Testis (tissue), 3 donors: ENCODE measurements around the gene COMMD7. TPM values are rescaled to one million over a fixed set of nuclear protein-coding genes. Genes with fewer than 3 reads are reported as not detected.

Experiments used
- DNase-seq: peaks from one replicate; pipeline ENCODE4 v3.0.0-alpha.2; 2019
- H3K27ac ChIP-seq, 2 donors: fragments of 200-600 bp; sonication (generic); one replicate each; pipeline ENCODE4 v1.5.1; 2019
- H3K27me3 ChIP-seq: fragments of 200-600 bp; sonication (generic); one replicate; pipeline ENCODE4 v1.5.1; 2019
- H3K36me3 ChIP-seq: fragments of 200-600 bp; sonication (generic); one replicate; pipeline ENCODE4 v1.5.1; 2017; ENCODE audit warnings: low read depth; ENCODE audit errors: missing control alignments
- H3K4me1 ChIP-seq: fragments of 200-600 bp; sonication (generic); one replicate; pipeline ENCODE4 v1.5.1; 2019
- H3K4me3 ChIP-seq, 2 donors: fragments of 200-600 bp; sonication (generic); one replicate each; pipeline ENCODE4 v1.5.1; 2017 to 2019
- H3K9me3 ChIP-seq: fragments of 200-600 bp; sonication (generic); one replicate; pipeline ENCODE4 v1.5.1; 2017
- POLR2A ChIP-seq: fragments of 450-650 bp; IDR thresholded peaks from one replicate; pipeline ENCODE4 v1.6.1; 2017; ENCODE audit warnings: antibody characterized with exemption, mild to moderate bottlenecking, moderate library complexity
- WGBS, 2 donors: methylation state at CpG; one replicate each; pipeline ENCODE4 v1.1.5; 2018; 5-methylcytosine and 5-hydroxymethylcytosine counted together
- intact Hi-C: fragments of 100-400 bp; cut with DNase I; formaldehyde crosslinking; loops from one replicate; pipeline ENCODE4 v1.15.1; 2023; ENCODE audit warnings: low total_unique reads
- polyA plus RNA-seq: library from polyadenylated mRNA; stranded (reverse); fragments of 350-450 nt; fragmentation: Illumina TruSeq; extraction: RNeasy Lipid Tissue Mini Kit (QIAGEN cat#74804); gene quantifications from one replicate; pipeline ENCODE4 v1.2.3, GENCODE V29; 2014; ENCODE audit warnings: low read depth, low replicate concordance; ENCODE audit not compliant: insufficient read depth
- total RNA-seq, 2 donors: library from RNA; depleted of rRNA; stranded (reverse); fragments of >200 nt; gene quantifications; one replicate each; pipeline ENCODE4 v1.2.3, GENCODE V29; 2016
- TF ChIP-seq, protein P1 (sequence below), 3 experiments: fragments of 450-650 bp in 2 of 3; fragments of 200-600 bp in 1 of 3; sonication (generic) in 1 of 3; IDR thresholded peaks; one replicate each; pipeline ENCODE4 v1.5.1; 2016 to 2019; ENCODE audit warnings: antibody characterized with exemption in 3 of 3, mild to moderate bottlenecking in 2 of 3, moderate library complexity in 1 of 3

The COMMD7 gene
- total and polyA plus RNA-seq, 3 donors from 2014 or later, result 18.0 to 26.0 (median 21.8) TPM

GRCh38 chr20:32685541-32686529 lies 57.4 kb downstream of the COMMD7 start:
- no peak for TF ChIP-seq POLR2A
- TF ChIP-seq, protein P1, sequence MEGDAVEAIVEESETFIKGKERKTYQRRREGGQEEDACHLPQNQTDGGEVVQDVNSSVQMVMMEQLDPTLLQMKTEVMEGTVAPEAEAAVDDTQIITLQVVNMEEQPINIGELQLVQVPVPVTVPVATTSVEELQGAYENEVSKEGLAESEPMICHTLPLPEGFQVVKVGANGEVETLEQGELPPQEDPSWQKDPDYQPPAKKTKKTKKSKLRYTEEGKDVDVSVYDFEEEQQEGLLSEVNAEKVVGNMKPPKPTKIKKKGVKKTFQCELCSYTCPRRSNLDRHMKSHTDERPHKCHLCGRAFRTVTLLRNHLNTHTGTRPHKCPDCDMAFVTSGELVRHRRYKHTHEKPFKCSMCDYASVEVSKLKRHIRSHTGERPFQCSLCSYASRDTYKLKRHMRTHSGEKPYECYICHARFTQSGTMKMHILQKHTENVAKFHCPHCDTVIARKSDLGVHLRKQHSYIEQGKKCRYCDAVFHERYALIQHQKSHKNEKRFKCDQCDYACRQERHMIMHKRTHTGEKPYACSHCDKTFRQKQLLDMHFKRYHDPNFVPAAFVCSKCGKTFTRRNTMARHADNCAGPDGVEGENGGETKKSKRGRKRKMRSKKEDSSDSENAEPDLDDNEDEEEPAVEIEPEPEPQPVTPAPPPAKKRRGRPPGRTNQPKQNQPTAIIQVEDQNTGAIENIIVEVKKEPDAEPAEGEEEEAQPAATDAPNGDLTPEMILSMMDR (IDR thresholded peaks at IDR 0.05), result no peak
- no peak overlapping the region for H3K4me3 ChIP-seq
- H3K36me3 ChIP-seq, result no peaks in the 10 kb centered on the region
- intact Hi-C loops, result no loop called here
- H3K9me3 ChIP-seq, result no peaks in the 10 kb centered on the region
- no peak for DNase-seq
- H3K4me1 ChIP-seq, result peaks cover 7% of the 10 kb centered on the region
- 68 to 69% methylated on average over 17 of the region's 17 CpGs for WGBS, 2 donors
- H3K27ac ChIP-seq, result no peak overlapping the region
- no peaks in the 10 kb centered on the region for H3K27me3 ChIP-seq

DNA sequence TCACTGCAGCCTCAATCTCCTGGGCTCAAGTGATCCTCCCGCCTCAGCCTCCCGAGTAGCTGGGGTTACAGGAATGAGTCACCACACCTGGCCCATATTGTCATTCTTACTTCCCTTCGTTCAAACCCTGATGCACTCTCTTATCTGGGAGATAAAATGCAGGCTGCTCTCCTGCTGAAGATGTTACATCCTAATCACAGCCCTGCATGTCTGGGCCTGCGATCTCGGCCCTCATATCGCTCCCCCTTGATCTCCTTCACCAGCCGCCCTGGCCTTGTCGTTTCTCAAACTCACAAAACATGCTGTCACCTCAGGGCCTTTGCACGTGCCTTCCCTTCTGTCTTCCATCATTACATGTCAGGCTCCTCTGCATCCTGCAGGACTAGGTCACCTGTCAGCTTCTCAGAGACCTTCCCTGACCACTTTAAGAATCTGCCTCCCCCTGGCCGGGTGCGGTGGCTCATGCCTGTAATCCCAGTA lies 60.7 kb downstream of the COMMD7 start:
- Histone ChIP-seq H3K27ac (no peak overlapping the region), H3K4me3 (no peak overlapping the region), H3K9me3 (no peaks in the 10 kb centered on the region), H3K4me1 (peaks cover 11% of the 10 kb centered on the region), H3K36me3 (no peaks in the 10 kb centered on the region), H3K27me3 (no peaks in the 10 kb centered on the region)
- DNase-seq, result no peak
- intact Hi-C loops, result no loop called here
- no peak for TF ChIP-seq POLR2A
- TF ChIP-seq, protein P1 (IDR thresholded peaks at IDR 0.05), result no peak
- WGBS, 2 donors, result 75 to 87% methylated on average over 11 of the region's 11 CpGs

DNA sequence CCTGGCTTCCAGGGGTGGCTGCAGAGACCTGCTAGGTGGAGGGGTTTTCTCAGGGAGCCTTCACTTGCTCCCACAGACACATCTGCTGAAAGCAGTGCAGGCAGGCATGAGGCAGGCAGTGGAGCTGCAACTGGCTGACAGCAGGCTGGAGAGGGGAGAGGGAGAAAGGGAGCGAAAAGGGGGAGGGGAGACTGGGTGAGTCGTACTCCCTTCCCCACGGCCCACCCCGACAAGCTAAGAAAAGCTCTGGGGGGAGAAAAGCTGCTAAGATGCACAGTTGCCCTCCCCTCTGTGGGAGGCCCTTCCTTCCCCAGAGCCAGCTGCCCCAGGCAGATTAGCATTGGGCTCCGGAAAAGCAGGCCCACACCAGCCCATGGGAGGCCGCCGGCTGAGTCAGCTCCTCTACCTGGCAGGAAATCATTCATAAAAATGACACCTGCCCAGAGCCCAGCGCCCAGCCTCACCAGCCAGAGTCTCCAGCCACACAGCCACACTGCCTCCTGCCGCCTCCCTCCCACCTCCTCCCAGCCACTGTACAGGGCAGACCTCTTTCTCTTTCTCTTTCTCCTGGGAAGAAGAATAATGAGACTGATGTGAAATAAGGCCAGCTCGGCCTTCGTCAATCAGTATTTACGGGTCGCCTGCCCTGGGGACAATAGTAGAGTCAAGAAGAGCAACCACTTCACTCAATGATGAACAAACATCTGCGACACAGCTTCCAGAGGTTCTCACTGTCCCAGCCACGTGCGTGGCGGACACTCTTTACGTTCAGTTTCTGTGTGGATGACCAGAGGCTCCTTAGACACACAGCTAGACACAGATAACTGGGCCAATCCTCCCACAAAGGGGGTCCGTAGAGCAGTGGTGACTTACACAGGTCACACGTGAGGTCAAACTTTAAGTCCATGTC lies 61.8 kb downstream of the COMMD7 start:
- 57 to 66% methylated on average over 20 of the region's 20 CpGs for WGBS, 2 donors
- intact Hi-C loops, result no loop called here
- no peaks in the 10 kb centered on the region for H3K9me3 ChIP-seq
- H3K4me3 ChIP-seq, result no peak overlapping the region
- no peaks in the 10 kb centered on the region for H3K36me3 ChIP-seq
- no peak for DNase-seq
- TF ChIP-seq, protein P1 (IDR thresholded peaks at IDR 0.05), result no peak
- no peak for TF ChIP-seq POLR2A
- H3K4me1 ChIP-seq, result peaks cover 11% of the 10 kb centered on the region
- H3K27ac ChIP-seq, result no peak overlapping the region
- no peaks in the 10 kb centered on the region for H3K27me3 ChIP-seq

GRCh38 chr20:32680544-32681174 lies 62.6 kb downstream of the COMMD7 start:
- TF ChIP-seq POLR2A, result no peak
- TF ChIP-seq, protein P1 (IDR thresholded peaks at IDR 0.05), result no peak
- intact Hi-C loops, result no loop called here
- H3K27me3 ChIP-seq, result no peaks in the 10 kb centered on the region
- H3K4me1 ChIP-seq, result peaks cover 11% of the 10 kb centered on the region
- DNase-seq, result no peak
- WGBS, 2 donors, result 77% methylated on average over 1 of the region's 1 CpG; no CpG with 5 or more reads in 1 of the 2 donors
- H3K4me3 ChIP-seq, result no peak overlapping the region
- H3K36me3 ChIP-seq, result no peaks in the 10 kb centered on the region
- no peaks in the 10 kb centered on the region for H3K9me3 ChIP-seq
- H3K27ac ChIP-seq, result no peak overlapping the region
